Panc1 (cell line): ENCODE results near the gene EML5.

ENCODE experiments used
- POLR2AphosphoS5 ChIP-seq: IDR thresholded peaks from 2 replicates; pipeline ENCODE4 v1.6.1; 2012; ENCODE audit warnings: mild to moderate bottlenecking, low read depth, low read length, moderate library complexity
- TF ChIP-seq, protein P1 (sequence below): fragments of 450-650 bp; IDR thresholded peaks from 2 replicates; pipeline ENCODE4 v1.5.1; 2017; ENCODE audit warnings: mild to moderate bottlenecking

DNA sequence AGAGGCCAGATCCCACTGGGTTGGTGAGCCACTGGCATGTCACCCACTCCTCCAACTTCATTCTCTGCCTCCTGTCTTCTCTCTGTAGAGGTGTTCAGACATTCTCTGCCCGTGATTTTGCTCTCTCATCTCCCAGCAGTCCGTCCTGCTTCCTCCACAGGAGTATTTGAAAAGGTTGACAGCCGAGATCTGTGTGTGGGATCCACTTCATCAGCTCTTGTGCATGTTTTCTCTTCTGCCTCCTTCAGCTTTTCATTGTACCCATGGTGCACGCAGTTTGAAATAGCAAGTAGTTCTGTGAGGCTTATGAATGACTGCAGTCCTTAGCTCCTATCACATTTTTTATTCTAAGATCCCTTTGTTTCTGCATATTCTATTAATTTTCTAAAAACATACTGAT, 195.2 kb downstream of the EML5 start:
- TF ChIP-seq, protein P1, sequence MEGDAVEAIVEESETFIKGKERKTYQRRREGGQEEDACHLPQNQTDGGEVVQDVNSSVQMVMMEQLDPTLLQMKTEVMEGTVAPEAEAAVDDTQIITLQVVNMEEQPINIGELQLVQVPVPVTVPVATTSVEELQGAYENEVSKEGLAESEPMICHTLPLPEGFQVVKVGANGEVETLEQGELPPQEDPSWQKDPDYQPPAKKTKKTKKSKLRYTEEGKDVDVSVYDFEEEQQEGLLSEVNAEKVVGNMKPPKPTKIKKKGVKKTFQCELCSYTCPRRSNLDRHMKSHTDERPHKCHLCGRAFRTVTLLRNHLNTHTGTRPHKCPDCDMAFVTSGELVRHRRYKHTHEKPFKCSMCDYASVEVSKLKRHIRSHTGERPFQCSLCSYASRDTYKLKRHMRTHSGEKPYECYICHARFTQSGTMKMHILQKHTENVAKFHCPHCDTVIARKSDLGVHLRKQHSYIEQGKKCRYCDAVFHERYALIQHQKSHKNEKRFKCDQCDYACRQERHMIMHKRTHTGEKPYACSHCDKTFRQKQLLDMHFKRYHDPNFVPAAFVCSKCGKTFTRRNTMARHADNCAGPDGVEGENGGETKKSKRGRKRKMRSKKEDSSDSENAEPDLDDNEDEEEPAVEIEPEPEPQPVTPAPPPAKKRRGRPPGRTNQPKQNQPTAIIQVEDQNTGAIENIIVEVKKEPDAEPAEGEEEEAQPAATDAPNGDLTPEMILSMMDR, result no peak
- no peak for TF ChIP-seq POLR2AphosphoS5
